Vagina (tissue), 2 donors: Measurements from ENCODE around the gene ADCY7. TPM values are rescaled to one million over a fixed set of nuclear protein-coding genes. Genes with fewer than 3 reads are reported as not detected.

Source experiments
- DNase-seq, 2 donors: peaks; one replicate each; pipeline ENCODE4 v3.0.0-alpha.2; 2017; ENCODE audit errors: extremely low spot score in 2 of 2
- H3K27ac ChIP-seq: fragments of 200-600 bp; sonication (generic); one replicate; pipeline ENCODE4 v1.5.1; 2019
- H3K27me3 ChIP-seq: fragments of 200-600 bp; sonication (generic); one replicate; pipeline ENCODE4 v1.5.1; 2019
- H3K36me3 ChIP-seq, 2 donors: fragments of 200-600 bp; sonication (generic); one replicate each; pipeline ENCODE4 v1.5.1; 2017 to 2019
- H3K4me1 ChIP-seq: fragments of 200-600 bp; sonication (generic); one replicate; pipeline ENCODE4 v1.5.1; 2019
- H3K4me3 ChIP-seq, 2 donors: fragments of 200-600 bp; sonication (generic); 1 replicate in 1 of 2; 2 replicates in 1 of 2; pipeline ENCODE4 v1.5.1; 2016 to 2019
- H3K9me3 ChIP-seq: fragments of 200-600 bp; sonication (generic); one replicate; pipeline ENCODE4 v1.5.1; 2019
- POLR2A ChIP-seq, 2 donors: fragments of 450-650 bp; IDR thresholded peaks; one replicate each; pipeline ENCODE4 v1.6.1; 2017; ENCODE audit warnings: antibody characterized with exemption in 2 of 2, mild to moderate bottlenecking in 2 of 2, moderate library complexity in 2 of 2
- POLR2AphosphoS5 ChIP-seq, 2 donors: sonication (generic); formaldehyde crosslinking; IDR thresholded peaks; one replicate each; pipeline ENCODE4 v1.9.0; 2017; ENCODE audit warnings: antibody characterized with exemption in 2 of 2, mild to moderate bottlenecking in 2 of 2, low read depth in 1 of 2; ENCODE audit not compliant: insufficient read depth in 1 of 2
- intact Hi-C: fragments of 100-400 bp; cut with DNase I; formaldehyde crosslinking; loops from one replicate; pipeline ENCODE4 v1.15.1; 2023
- total RNA-seq: library from RNA; depleted of rRNA; stranded (reverse); fragments of >200 nt; gene quantifications from one replicate; pipeline ENCODE4 v1.2.3, GENCODE V29; 2016
- TF ChIP-seq, protein P1 (sequence below), 3 experiments: fragments of 450-650 bp in 2 of 3; fragments of 200-600 bp in 1 of 3; sonication (generic) in 1 of 3; IDR thresholded peaks; one replicate each; pipeline ENCODE4 v1.5.1; 2017 to 2019; ENCODE audit warnings: antibody characterized with exemption in 3 of 3, mild to moderate bottlenecking in 2 of 3, moderate library complexity in 2 of 3

The ADCY7 gene
- total RNA-seq, 1 donor from 2014 or later = 18.9 TPM

DNA sequence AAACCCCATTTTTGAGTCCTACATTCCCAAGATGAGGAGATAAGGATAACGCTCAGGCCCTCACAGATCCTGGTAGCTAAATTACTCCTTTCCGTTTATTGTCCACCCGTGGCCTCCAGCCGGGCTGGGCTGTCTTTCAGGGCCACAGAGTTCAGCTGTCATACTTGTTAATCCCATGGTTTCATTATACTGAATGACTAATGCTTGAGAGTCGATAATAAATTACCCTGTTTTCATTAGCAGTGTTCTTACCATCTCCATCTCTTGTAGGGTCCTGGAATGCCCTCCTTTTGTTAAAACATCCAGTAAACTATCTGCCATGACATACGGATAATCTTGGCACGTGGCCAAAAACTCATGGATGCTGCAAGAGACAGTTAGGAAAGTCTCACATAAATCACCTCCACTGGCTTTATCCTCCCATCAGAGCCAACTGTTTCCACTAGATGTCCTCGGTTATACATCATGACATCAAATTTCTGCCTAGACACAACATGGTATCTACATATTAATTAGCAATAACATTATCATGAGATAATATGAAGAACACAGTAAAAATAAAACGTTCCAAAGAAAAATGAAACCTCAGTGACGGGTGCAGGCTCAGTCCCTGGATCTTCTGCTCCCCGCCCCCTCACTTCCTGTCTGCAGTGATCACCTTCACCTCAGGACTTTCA lies 57.1 kb downstream of the ADCY7 start:
- Histone ChIP-seq H3K27ac (peak overlapping the region; percentile 37), H3K4me1 (peaks cover 9% of the 10 kb centered on the region), H3K36me3 (peaks cover 0 to 43% of the 10 kb centered on the region in 2 donors), H3K9me3 (no peaks in the 10 kb centered on the region), H3K27me3 (no peaks in the 10 kb centered on the region), H3K4me3 (no peak overlapping the region)
- intact Hi-C loops = no loop called here
- peak in 1 of 2 donors; percentile 85 for DNase-seq
- TF ChIP-seq, protein P1, sequence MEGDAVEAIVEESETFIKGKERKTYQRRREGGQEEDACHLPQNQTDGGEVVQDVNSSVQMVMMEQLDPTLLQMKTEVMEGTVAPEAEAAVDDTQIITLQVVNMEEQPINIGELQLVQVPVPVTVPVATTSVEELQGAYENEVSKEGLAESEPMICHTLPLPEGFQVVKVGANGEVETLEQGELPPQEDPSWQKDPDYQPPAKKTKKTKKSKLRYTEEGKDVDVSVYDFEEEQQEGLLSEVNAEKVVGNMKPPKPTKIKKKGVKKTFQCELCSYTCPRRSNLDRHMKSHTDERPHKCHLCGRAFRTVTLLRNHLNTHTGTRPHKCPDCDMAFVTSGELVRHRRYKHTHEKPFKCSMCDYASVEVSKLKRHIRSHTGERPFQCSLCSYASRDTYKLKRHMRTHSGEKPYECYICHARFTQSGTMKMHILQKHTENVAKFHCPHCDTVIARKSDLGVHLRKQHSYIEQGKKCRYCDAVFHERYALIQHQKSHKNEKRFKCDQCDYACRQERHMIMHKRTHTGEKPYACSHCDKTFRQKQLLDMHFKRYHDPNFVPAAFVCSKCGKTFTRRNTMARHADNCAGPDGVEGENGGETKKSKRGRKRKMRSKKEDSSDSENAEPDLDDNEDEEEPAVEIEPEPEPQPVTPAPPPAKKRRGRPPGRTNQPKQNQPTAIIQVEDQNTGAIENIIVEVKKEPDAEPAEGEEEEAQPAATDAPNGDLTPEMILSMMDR (IDR thresholded peaks at IDR 0.05) = no peak
- TF ChIP-seq POLR2A (IDR thresholded peaks at IDR 0.05) (no peak), POLR2AphosphoS5 (IDR thresholded peaks at IDR 0.05; ENCODE audit: insufficient read depth in 1 of 2, low read depth in 1 of 2) (no peak)

DNA sequence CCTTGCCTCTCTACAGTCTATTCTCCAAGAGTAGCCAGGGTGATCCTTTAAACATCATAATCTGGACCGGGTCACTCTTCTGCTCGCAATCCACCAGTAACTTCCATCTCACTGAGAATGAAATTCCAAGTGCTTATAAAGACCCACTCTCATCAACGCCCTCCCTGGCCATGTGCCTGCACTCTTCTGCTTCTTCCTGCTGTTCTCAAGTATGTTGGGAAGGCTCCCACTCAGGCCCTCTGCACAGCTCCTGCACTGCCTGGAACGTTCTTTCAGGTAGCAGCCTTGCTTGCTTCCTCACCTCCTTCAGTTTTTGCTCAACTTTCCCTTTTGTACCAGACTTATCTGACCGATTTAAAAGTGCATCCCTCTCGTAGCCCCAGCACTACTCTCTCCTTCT lies 58.0 kb downstream of the ADCY7 start:
- H3K36me3 ChIP-seq = peaks cover 0 to 40% of the 10 kb centered on the region in 2 donors

DNA sequence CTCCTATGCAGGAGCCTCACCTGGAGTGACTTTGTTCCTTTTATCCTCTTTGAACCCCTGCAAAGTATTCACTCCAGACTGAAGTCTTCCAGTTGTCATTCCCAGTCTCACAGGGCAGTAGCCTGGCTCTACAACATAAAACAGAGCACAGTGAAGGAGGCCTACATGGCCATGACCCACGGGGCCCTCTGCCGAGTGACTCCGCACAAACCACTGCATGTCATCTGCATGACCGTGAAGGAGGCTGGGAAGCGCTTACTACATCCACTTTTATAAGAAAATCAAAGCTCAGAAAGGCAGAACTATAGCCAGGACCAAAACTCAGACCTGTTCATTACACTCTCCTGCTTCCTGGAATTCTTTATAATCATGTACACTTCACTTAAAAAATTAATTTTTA lies 59.9 kb downstream of the ADCY7 start:
- intact Hi-C loops = no loop called here
- no peak overlapping the region for H3K4me3 ChIP-seq
- no peak overlapping the region for H3K27ac ChIP-seq
- peaks cover 9% of the 10 kb centered on the region for H3K4me1 ChIP-seq
- DNase-seq = no peak
- no peaks in the 10 kb centered on the region for H3K9me3 ChIP-seq
- H3K27me3 ChIP-seq = no peaks in the 10 kb centered on the region
- H3K36me3 ChIP-seq = peaks cover 0 to 25% of the 10 kb centered on the region in 2 donors
- TF ChIP-seq, protein P1 (IDR thresholded peaks at IDR 0.05) = no peak
- TF ChIP-seq POLR2A (IDR thresholded peaks at IDR 0.05) (no peak), POLR2AphosphoS5 (IDR thresholded peaks at IDR 0.05; ENCODE audit: insufficient read depth in 1 of 2, low read depth in 1 of 2) (no peak)

More for the DNA sequence above, 58.0 kb downstream of the ADCY7 start:
- Histone ChIP-seq H3K9me3 (no peaks in the 10 kb centered on the region), H3K4me3 (no peak overlapping the region), H3K27ac (no peak overlapping the region), H3K4me1 (peaks cover 9% of the 10 kb centered on the region), H3K27me3 (no peaks in the 10 kb centered on the region)
- TF ChIP-seq POLR2A (IDR thresholded peaks at IDR 0.05) (no peak), POLR2AphosphoS5 (IDR thresholded peaks at IDR 0.05; ENCODE audit: insufficient read depth in 1 of 2, low read depth in 1 of 2) (no peak)
- TF ChIP-seq, protein P1 (IDR thresholded peaks at IDR 0.05) = no peak
- intact Hi-C loops = no loop called here
- DNase-seq = no peak

DNA sequence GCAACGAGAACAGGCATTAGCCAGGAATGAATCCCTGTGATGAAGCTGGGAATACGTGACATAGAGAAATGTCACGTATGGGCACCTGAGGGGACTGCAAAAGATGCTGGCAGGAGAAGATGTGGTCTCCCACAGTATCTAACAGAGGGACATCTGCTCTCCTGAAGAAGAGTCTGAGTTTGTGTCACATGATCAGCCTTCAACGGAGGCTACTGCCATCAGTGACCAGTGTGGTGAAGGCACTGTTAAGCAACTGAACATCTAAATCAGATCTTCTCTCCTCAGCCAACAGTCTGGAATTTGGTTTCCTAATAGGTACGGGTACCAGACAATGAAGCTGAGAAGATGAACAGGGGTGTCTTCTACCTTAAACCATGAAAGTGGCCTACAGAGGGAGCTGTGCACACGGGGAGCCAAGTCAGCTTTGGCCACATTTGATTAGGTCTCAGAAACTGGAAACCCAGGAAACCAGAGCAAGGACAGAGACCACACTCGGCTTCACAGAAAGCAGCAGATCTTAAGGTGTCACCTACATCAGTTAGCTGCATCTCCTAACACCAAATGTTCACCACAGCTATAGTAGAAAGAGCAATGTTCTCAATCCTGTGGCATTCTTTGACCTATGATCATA lies 60.6 kb downstream of the ADCY7 start:
- intact Hi-C loops = no loop called here
- H3K9me3 ChIP-seq = no peaks in the 10 kb centered on the region
- peaks cover 9% of the 10 kb centered on the region for H3K4me1 ChIP-seq
- no peak overlapping the region for H3K4me3 ChIP-seq
- peaks cover 0 to 25% of the 10 kb centered on the region in 2 donors for H3K36me3 ChIP-seq
- no peak for DNase-seq
- TF ChIP-seq, protein P1 (IDR thresholded peaks at IDR 0.05) = no peak
- TF ChIP-seq POLR2A (IDR thresholded peaks at IDR 0.05) (no peak), POLR2AphosphoS5 (IDR thresholded peaks at IDR 0.05; ENCODE audit: insufficient read depth in 1 of 2, low read depth in 1 of 2) (no peak)
- H3K27ac ChIP-seq = no peak overlapping the region
- no peaks in the 10 kb centered on the region for H3K27me3 ChIP-seq
